GM23248 (cell line): Measurements from ENCODE around the gene ICE2.

ENCODE experiments used
- EZH2 ChIP-seq: fragments of 200-600 bp; sonication (generic); IDR thresholded peaks from 2 replicates; pipeline ENCODE4 v1.6.1; 2018; ENCODE audit warnings: antibody characterized with exemption, mild to moderate bottlenecking; ENCODE audit not compliant: insufficient read depth, poor library complexity, severe bottlenecking
- EZH2phosphoT487 ChIP-seq: fragments of 200-600 bp; sonication (generic); IDR thresholded peaks from 2 replicates; pipeline ENCODE4 v1.6.1; 2018; ENCODE audit warnings: antibody characterized with exemption, moderate library complexity, mild to moderate bottlenecking, low read depth; ENCODE audit not compliant: insufficient read depth

DNA sequence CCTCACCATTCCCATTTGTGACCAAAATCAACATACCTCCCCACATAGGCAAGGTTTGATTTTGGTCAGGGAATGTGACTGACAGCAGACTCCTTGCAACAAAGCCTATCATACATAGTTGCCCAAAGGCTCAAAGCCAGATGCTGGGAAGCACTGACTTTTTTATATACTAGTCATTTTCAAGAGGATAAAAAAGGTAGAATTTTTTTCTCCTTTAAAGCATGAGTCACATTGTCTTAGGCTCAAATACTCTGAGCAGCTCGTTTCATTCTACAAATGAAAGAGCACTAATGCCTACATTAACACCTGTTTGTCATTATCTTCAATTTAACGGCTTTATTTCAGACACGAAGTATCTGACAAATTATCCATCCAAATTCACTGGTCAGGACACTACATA, 36.2 kb downstream of the ICE2 start:
- TF ChIP-seq EZH2 (no peak), EZH2phosphoT487 (no peak)
